Panc1 (cell line): ENCODE measurements around the gene VSTM2L.

Experiments
- CTCF ChIP-seq: fragments of 450-650 bp; IDR thresholded peaks from 2 replicates; pipeline ENCODE4 v1.5.1; 2017; ENCODE audit warnings: mild to moderate bottlenecking
- TCF7L2 ChIP-seq: IDR thresholded peaks from 2 replicates; pipeline ENCODE4 v1.6.1; 2011; ENCODE audit warnings: mild to moderate bottlenecking, low read depth, low read length, inconsistent platforms

- TF ChIP-seq TCF7L2 (no peak), CTCF (no peak)
Observed at GRCh38 chr20:37898233-37899104, 4.5 kb upstream of the VSTM2L start.
